Measurements from ENCODE around the gene TUT4. TPM values are rescaled to one million over a fixed set of nuclear protein-coding genes. Genes with fewer than 3 reads are reported as not detected.

Gene TUT4
- total RNA-seq, 4 donors from 2014 or later = 22.1 to 212 (median 50.0) TPM

- Histone ChIP-seq H3K4me1 (peaks cover 0 to 26% (median 8%) of the 10 kb centered on the region in 4 donors), H3K36me3 (no peaks in the 10 kb centered on the region), H3K27me3 (no peaks in the 10 kb centered on the region), H3K27ac (no peak overlapping the region), H3K9me3 (no peaks in the 10 kb centered on the region), H3K4me3 (no peak overlapping the region)
- no peak for DNase-seq
- no peak for TF ChIP-seq POLR2A (IDR thresholded peaks at IDR 0.05)
- TF ChIP-seq CTCF (IDR thresholded peaks at IDR 0.05) = no peak
Measured at GRCh38 chr1:52600533-52601179, 47.8 kb upstream of the TUT4 start.

DNA sequence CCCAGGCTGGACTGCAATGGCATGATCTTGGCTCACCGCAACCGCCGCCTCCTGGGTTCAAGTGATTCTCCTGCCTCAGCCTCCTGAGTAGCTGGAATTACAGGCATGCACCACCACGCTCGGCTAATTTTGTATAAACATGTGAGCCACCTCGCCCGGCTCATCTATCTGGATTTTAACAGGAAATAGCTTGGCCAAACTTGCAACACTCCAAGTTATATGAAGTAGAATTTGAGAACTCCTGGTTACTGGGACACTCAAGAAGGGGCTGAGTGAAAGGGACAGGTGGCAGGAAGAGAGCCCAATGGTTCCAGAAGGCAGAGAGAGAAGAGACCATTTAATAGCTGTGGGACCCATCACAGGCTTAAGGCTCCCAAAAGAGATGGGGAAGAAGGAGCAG lies 46.3 kb upstream of the TUT4 start:
- H3K36me3 ChIP-seq = no peaks in the 10 kb centered on the region
- no peak overlapping the region for H3K27ac ChIP-seq
- TF ChIP-seq CTCF (IDR thresholded peaks at IDR 0.05) = no peak
- no peak for TF ChIP-seq POLR2A (IDR thresholded peaks at IDR 0.05)
- H3K27me3 ChIP-seq = no peaks in the 10 kb centered on the region
- no peak for DNase-seq
- no peaks in the 10 kb centered on the region for H3K9me3 ChIP-seq
- peaks cover 0 to 24% (median 7%) of the 10 kb centered on the region in 4 donors for H3K4me1 ChIP-seq
- no peak overlapping the region for H3K4me3 ChIP-seq

DNA sequence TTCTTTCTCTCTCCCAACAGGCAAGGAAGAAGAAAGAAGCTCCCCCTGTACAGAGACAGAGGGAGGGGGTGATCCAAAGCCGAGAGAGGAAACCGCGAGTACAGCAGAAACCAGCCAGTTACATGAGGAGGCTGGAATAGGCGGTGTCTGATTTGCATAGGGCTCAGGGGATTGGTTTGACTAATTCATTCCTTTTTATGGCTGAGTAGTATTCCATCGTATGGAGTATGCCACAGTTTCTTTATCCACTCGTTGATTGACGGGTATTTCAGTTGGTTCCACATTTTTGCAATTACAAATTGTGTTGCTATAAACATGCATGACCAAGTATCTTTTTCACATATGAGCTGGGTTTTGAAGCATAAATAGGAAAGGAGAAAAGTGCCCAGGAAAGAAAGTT lies 45.8 kb upstream of the TUT4 start:
- TF ChIP-seq POLR2A (IDR thresholded peaks at IDR 0.05) = no peak
- TF ChIP-seq CTCF (IDR thresholded peaks at IDR 0.05) = no peak
- no peaks in the 10 kb centered on the region for H3K9me3 ChIP-seq
- no peak overlapping the region for H3K4me3 ChIP-seq
- H3K36me3 ChIP-seq = no peaks in the 10 kb centered on the region
- no peak for DNase-seq
- H3K27ac ChIP-seq = no peak overlapping the region
- H3K27me3 ChIP-seq = no peaks in the 10 kb centered on the region
- peaks cover 0 to 20% (median 2%) of the 10 kb centered on the region in 4 donors for H3K4me1 ChIP-seq

DNA sequence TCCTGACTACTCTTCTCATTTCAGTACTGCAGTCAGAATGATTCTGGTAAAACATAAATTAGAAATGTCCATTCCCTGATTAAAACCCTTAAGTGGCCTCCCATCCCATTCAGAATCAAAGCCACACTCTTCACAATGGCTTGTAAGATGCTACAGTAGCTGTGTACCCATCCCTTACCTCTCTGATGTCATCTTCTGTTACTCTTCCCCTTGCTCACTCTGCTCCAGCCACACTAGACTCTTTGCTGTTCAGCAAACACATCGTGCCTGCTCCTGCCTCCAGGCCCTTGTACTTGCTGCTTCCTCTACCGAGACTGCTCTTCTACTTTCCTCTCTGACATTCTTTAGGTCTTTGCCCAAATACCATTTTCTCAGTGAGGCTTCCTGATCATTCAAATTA lies 45.0 kb upstream of the TUT4 start:
- Histone ChIP-seq H3K27me3 (no peaks in the 10 kb centered on the region), H3K36me3 (no peaks in the 10 kb centered on the region), H3K27ac (no peak overlapping the region), H3K4me3 (no peak overlapping the region), H3K4me1 (peaks cover 0 to 16% (median 0%) of the 10 kb centered on the region in 4 donors), H3K9me3 (no peaks in the 10 kb centered on the region)
- no peak for DNase-seq
- TF ChIP-seq POLR2A (IDR thresholded peaks at IDR 0.05) (no peak), CTCF (IDR thresholded peaks at IDR 0.05) (no peak)

- Histone ChIP-seq H3K27ac (no peak overlapping the region), H3K4me3 (no peak overlapping the region), H3K4me1 (no peaks in the 10 kb centered on the region), H3K36me3 (no peaks in the 10 kb centered on the region), H3K9me3 (no peaks in the 10 kb centered on the region), H3K27me3 (no peaks in the 10 kb centered on the region)
- TF ChIP-seq POLR2A (IDR thresholded peaks at IDR 0.05) (no peak), CTCF (IDR thresholded peaks at IDR 0.05) (no peak)
- DNase-seq = no peak
Measured at GRCh38 chr1:52595061-52595460, 42.2 kb upstream of the TUT4 start.

GRCh38 chr1:52593495-52593894 lies 40.6 kb upstream of the TUT4 start:
- Histone ChIP-seq H3K27me3 (no peaks in the 10 kb centered on the region), H3K36me3 (no peaks in the 10 kb centered on the region), H3K4me3 (no peak overlapping the region), H3K4me1 (no peaks in the 10 kb centered on the region), H3K27ac (no peak overlapping the region), H3K9me3 (no peaks in the 10 kb centered on the region)
- DNase-seq = no peak
- TF ChIP-seq CTCF (IDR thresholded peaks at IDR 0.05) = no peak

Measured in Peyer's patch (tissue), 4 donors.